IMR-90 (cell line): ENCODE measurements around the gene MED12L. TPM values are rescaled to one million over a fixed set of nuclear protein-coding genes. Genes with fewer than 3 reads are reported as not detected.

Experiments
- ATAC-seq: fragments of 200-7000 bp; cut with Tn5 transposase; 2 replicates; pipeline ENCODE4 v1.9.1; 2020; ENCODE audit warnings: low read depth, mild to moderate bottlenecking, moderate library complexity
- BruUV-seq: library from RNA; stranded (reverse); fragments of 400-500 nt; replicated peaks from 2 replicates; lab custom pipeline; 2021; lab: Mats Ljungman, UMichigan
- CTCF ChIA-PET: fragments of 300-600 bp; formaldehyde crosslinking; extraction: SDS; loops from one replicate; lab custom pipeline; 2021; ENCODE audit warnings: antibody characterized with exemption; lab: Yijun Ruan, JAX
- POLR2A ChIA-PET: fragments of 300-600 bp; sonication (Branson Sonifier 250); formaldehyde crosslinking; loops from one replicate; lab custom pipeline; 2022; ENCODE audit warnings: antibody characterized with exemption; ENCODE audit not compliant: unreplicated experiment; lab: Charles Lee
- DNase-seq: peaks from one replicate; pipeline ENCODE4 v3.0.0; 2013
- H2AFZ ChIP-seq: replicated peaks from 2 replicates; pipeline ENCODE3; 2013; ENCODE audit warnings: low read length, mild to moderate bottlenecking; ENCODE audit not compliant: poor library complexity
- H2AK5ac ChIP-seq: 2 replicates; pipeline ENCODE4 v1.6.1; 2013; ENCODE audit warnings: low read depth, low read length, inconsistent platforms
- H2AK9ac ChIP-seq: replicated peaks from 2 replicates; pipeline ENCODE3; 2013; ENCODE audit warnings: mild to moderate bottlenecking, low read depth, low read length, moderate library complexity; ENCODE audit not compliant: poor library complexity
- H2BK120ac ChIP-seq: 2 replicates; pipeline ENCODE4 v1.6.1; 2013; ENCODE audit warnings: low read depth, low read length, inconsistent platforms
- H2BK15ac ChIP-seq: 3 replicates; pipeline ENCODE4 v1.6.1; 2013; ENCODE audit warnings: low read depth, low read length, inconsistent platforms
- H2BK20ac ChIP-seq: 2 replicates; pipeline ENCODE4 v1.6.1; 2013; ENCODE audit warnings: low read depth, mild to moderate bottlenecking, inconsistent platforms, low read length, moderate library complexity
- H2BK5ac ChIP-seq: 2 replicates; pipeline ENCODE4 v1.6.1; 2013; ENCODE audit warnings: mild to moderate bottlenecking, low read depth, low read length, inconsistent platforms; ENCODE audit not compliant: poor library complexity, severe bottlenecking
- H3K14ac ChIP-seq: replicated peaks from 2 replicates; pipeline ENCODE4 v1.6.1; 2013; ENCODE audit warnings: low read depth, low read length, inconsistent platforms
- H3K18ac ChIP-seq: 2 replicates; pipeline ENCODE4 v1.6.1; 2013; ENCODE audit warnings: low read depth, low read length, control low read depth
- H3K23ac ChIP-seq: 2 replicates; pipeline ENCODE4 v1.6.1; 2013; ENCODE audit warnings: low read depth, low read length, inconsistent platforms
- H3K27ac ChIP-seq: 2 replicates; pipeline ENCODE4 v1.5.1; 2013; ENCODE audit warnings: mild to moderate bottlenecking, control low read depth, low read length; ENCODE audit not compliant: insufficient read depth
- H3K27me3 ChIP-seq: 2 replicates; pipeline ENCODE4 v1.6.1; 2013; ENCODE audit warnings: low read length; ENCODE audit not compliant: control insufficient read depth, insufficient read depth
- H3K36me3 ChIP-seq: 2 replicates; pipeline ENCODE4 v1.6.1; 2013; ENCODE audit warnings: low read length, mixed read lengths; ENCODE audit not compliant: control insufficient read depth, insufficient read depth
- H3K4ac ChIP-seq: 2 replicates; pipeline ENCODE4 v1.6.1; 2013; ENCODE audit warnings: low read depth, low read length, inconsistent platforms
- H3K4me1 ChIP-seq: 2 replicates; pipeline ENCODE4 v1.6.1; 2013; ENCODE audit warnings: low read length, mixed read lengths; ENCODE audit not compliant: control insufficient read depth, insufficient read depth
- H3K4me2 ChIP-seq: 2 replicates; pipeline ENCODE4 v1.6.1; 2013; ENCODE audit warnings: low read depth, mild to moderate bottlenecking, control low read depth, low read length, moderate library complexity
- H3K4me3 ChIP-seq: 2 replicates; pipeline ENCODE4 v1.5.1; 2013; ENCODE audit warnings: low read depth, mild to moderate bottlenecking, control low read depth, low read length, moderate library complexity; ENCODE audit not compliant: insufficient read depth
- H3K56ac ChIP-seq: 2 replicates; pipeline ENCODE4 v1.6.1; 2013; ENCODE audit warnings: low read length, inconsistent platforms; ENCODE audit not compliant: insufficient read depth; ENCODE audit errors: extremely low read depth
- H3K79me1 ChIP-seq, 2 experiments: 2 replicates each; pipeline ENCODE4 v1.6.1; 2013; ENCODE audit warnings: low read length in 2 of 2, inconsistent platforms in 1 of 2, low read depth in 1 of 2
- H3K9ac ChIP-seq: 2 replicates; pipeline ENCODE4 v1.6.1; 2013; ENCODE audit warnings: low read depth, low read length, control low read depth
- H3K9me1 ChIP-seq: 2 replicates; pipeline ENCODE4 v1.6.1; 2013; ENCODE audit warnings: low read length, inconsistent platforms; ENCODE audit not compliant: insufficient read depth
- H3K9me3 ChIP-seq: 2 replicates; pipeline ENCODE4 v1.6.1; 2013; ENCODE audit warnings: low read length; ENCODE audit not compliant: control insufficient read depth, insufficient read depth
- H4K20me1 ChIP-seq: 2 replicates; pipeline ENCODE4 v1.6.1; 2013; ENCODE audit warnings: low read length, inconsistent platforms; ENCODE audit not compliant: insufficient read depth
- H4K5ac ChIP-seq: 2 replicates; pipeline ENCODE4 v1.6.1; 2013; ENCODE audit warnings: mild to moderate bottlenecking, low read depth, low read length, control low read depth
- H4K8ac ChIP-seq, 2 experiments: 2 replicates each; pipeline ENCODE4 v1.6.1; 2013; ENCODE audit warnings: low read depth in 2 of 2, low read length in 2 of 2, control low read depth in 1 of 2, inconsistent platforms in 1 of 2
- H4K91ac ChIP-seq: 2 replicates; pipeline ENCODE4 v1.6.1; 2013; ENCODE audit warnings: low read depth, low read length, inconsistent platforms; ENCODE audit not compliant: insufficient read depth
- BHLHE40 ChIP-seq: fragments of 150-350 bp; IDR thresholded peaks from 2 replicates; pipeline ENCODE4 v1.6.1; 2016; ENCODE audit warnings: mild to moderate bottlenecking, low read depth, low read length
- FOS ChIP-seq: fragments of 150-350 bp; IDR thresholded peaks from 2 replicates; pipeline ENCODE4 v1.6.1; 2016; ENCODE audit warnings: low read depth, low read length
- NFE2L2 ChIP-seq: fragments of 150-350 bp; IDR thresholded peaks from 2 replicates; pipeline ENCODE4 v1.6.1; 2016; ENCODE audit warnings: low read depth, mild to moderate bottlenecking, low read length
- RCOR1 ChIP-seq: IDR thresholded peaks from 2 replicates; pipeline ENCODE4 v1.6.1; 2012; ENCODE audit warnings: mild to moderate bottlenecking, low read length, improper control_type of control experiment; ENCODE audit not compliant: insufficient replicate concordance
- RFX5 ChIP-seq: IDR thresholded peaks from 2 replicates; pipeline ENCODE4 v1.8.0; 2012; ENCODE audit warnings: low read depth, mild to moderate bottlenecking, low read length, moderate library complexity
- WGBS, 2 experiments: methylation state at CpG; one replicate each; pipeline versions ENCODE4 v1.1.5 to v1.1.7; 2013; ENCODE audit warnings: missing lambda C conversion rate in 2 of 2; ENCODE audit not compliant: insufficient read length in 1 of 2; ENCODE audit errors: extremely low coverage in 2 of 2; 5-methylcytosine and 5-hydroxymethylcytosine counted together
- dilution Hi-C: fragments of 300-500 bp; cut with HindIII; formaldehyde crosslinking; loops from one replicate; pipeline ENCODE4 v1.14.3; 2018; ENCODE audit warnings: low sequenced_read_pairs; ENCODE audit not compliant: unreplicated experiment
- in situ Hi-C: fragments of 300-500 bp; cut with MboI; formaldehyde crosslinking; loops from 3 replicates; pipeline ENCODE4 v1.14.3; 2019; ENCODE audit warnings: low sequenced_read_pairs, inconsistent platforms, mixed read lengths
- intact Hi-C: fragments of 100-400 bp; cut with micrococcal nuclease; formaldehyde crosslinking; loops from 2 replicates; pipeline ENCODE4 v1.10.0; 2022
- polyA plus RNA-seq, 3 experiments: library from polyadenylated mRNA; depleted of rRNA; stranded (reverse); fragments of >200 nt; gene quantifications; 2 replicates each; pipeline ENCODE4 v1.2.3, GENCODE V29; 2012; ENCODE audit warnings: low replicate concordance in 1 of 3
- total RNA-seq: library from RNA; depleted of rRNA; stranded (reverse); fragments of >200 nt; gene quantifications from 2 replicates; pipeline ENCODE4 v1.2.3, GENCODE V29; 2012

The MED12L gene
- total and polyA plus RNA-seq, 2 of the 4 experiments (the other 2 are of a cell fraction), result 0.05 to 0.18 TPM

DNA sequence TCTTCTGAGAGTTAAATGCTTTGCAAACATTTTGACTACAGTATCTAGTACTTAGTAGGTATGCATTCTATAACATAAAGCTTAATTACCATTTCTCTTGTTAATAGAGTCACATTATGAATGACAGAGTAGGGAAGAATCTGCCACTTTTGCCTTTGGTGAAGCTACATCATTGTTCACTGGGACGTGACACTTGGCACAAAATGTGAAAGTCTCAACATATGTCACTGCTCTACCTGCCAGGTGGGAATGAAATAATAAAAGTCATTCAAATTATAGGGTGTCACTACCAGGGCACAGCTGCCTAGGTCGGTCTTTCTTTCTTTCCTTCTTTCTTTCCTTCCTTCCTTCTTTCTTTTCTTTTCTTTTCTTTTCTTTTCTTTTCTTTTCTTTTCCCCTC, 213.5 kb downstream of the MED12L start:
- no peak overlapping the region for H2BK120ac ChIP-seq
- no peak overlapping the region for H3K4me2 ChIP-seq
- DNase-seq (no peak), ATAC-seq (no peak)
- POLR2A ChIA-PET, result interaction anchor here (0.6 kb wide), 1 partner anchor 140 kb away, joined by 4 read pairs; no protein-coding TSS in a partner anchor
- H2AFZ ChIP-seq, result no peak overlapping the region
- H3K14ac ChIP-seq, result no peak overlapping the region
- H3K79me1 ChIP-seq, result no peaks in the 10 kb centered on the region
- H3K56ac ChIP-seq, result no peak overlapping the region
- H2AK9ac ChIP-seq, result no peak overlapping the region
- BruUV-seq, result no TSS peak
- H3K9me3 ChIP-seq, result no peaks in the 10 kb centered on the region
- no peak overlapping the region for H2BK20ac ChIP-seq
- no peak overlapping the region for H3K9ac ChIP-seq
- dilution Hi-C loops (no loop called here), in situ Hi-C loops (loop anchor here (5.0 to 10.0 kb wide), 2 partner anchors 138 to 536 kb away; no protein-coding TSS in a partner anchor), intact Hi-C loops (loop anchor here (10.0 kb wide), 1 partner anchor 166 kb away; the partner anchor contains the start of gene IGSF10)
- CTCF ChIA-PET, result no interaction called here
- no peak overlapping the region for H3K18ac ChIP-seq
- H4K5ac ChIP-seq, result no peak overlapping the region
- peaks cover 3% of the 10 kb centered on the region for H3K4me1 ChIP-seq
- no peak overlapping the region for H3K27ac ChIP-seq
- no peak overlapping the region for H2AK5ac ChIP-seq
- H3K27me3 ChIP-seq, result no peaks in the 10 kb centered on the region
- H2BK15ac ChIP-seq, result no peak overlapping the region
- H3K23ac ChIP-seq, result no peak overlapping the region
- H4K91ac ChIP-seq, result no peak overlapping the region
- no peak overlapping the region for H3K4me3 ChIP-seq
- WGBS, 2 experiments, result no CpG with 5 or more reads among the region's 2 CpGs
- H3K4ac ChIP-seq, result no peak overlapping the region
- H3K9me1 ChIP-seq, result no peaks in the 10 kb centered on the region; the same call in 1 of the 2 replicates
- no peaks in the 10 kb centered on the region for H3K36me3 ChIP-seq
- H4K20me1 ChIP-seq, result no peaks in the 10 kb centered on the region
- H2BK5ac ChIP-seq, result no peak overlapping the region
- TF ChIP-seq FOS, result no peak
- TF ChIP-seq RFX5, result no peak
- TF ChIP-seq BHLHE40, result no peak
- TF ChIP-seq RCOR1, result no peak
- TF ChIP-seq NFE2L2, result no peak
- no peak overlapping the region for H4K8ac ChIP-seq
